C4-2B (cell line): ENCODE data around the gene ME3.

Source experiments
- H3K27ac ChIP-seq: fragments of 450-650 bp; 2 replicates; pipeline ENCODE4 v1.5.1; 2017
- CTCF ChIP-seq: fragments of 450-650 bp; conservative IDR thresholded peaks from 2 replicates; pipeline ENCODE4 v1.5.1; 2017; ENCODE audit warnings: mild to moderate bottlenecking
- ZFX ChIP-seq: fragments of 450-650 bp; IDR thresholded peaks from 2 replicates; pipeline ENCODE4 v1.6.1; 2017

Gene ME3

GRCh38 chr11:86489442-86489841 lies 183.0 kb downstream of the ME3 start:
- TF ChIP-seq ZFX (no peak), CTCF (no peak)
- H3K27ac ChIP-seq = no peak overlapping the region

- TF ChIP-seq ZFX (no peak), CTCF (no peak)
- no peak overlapping the region for H3K27ac ChIP-seq
Measured at GRCh38 chr11:86488553-86488952, 183.9 kb downstream of the ME3 start.

GRCh38 chr11:86487671-86488070 lies 184.7 kb downstream of the ME3 start:
- no peak for TF ChIP-seq ZFX
- TF ChIP-seq CTCF = no peak
- H3K27ac ChIP-seq = no peak overlapping the region

DNA sequence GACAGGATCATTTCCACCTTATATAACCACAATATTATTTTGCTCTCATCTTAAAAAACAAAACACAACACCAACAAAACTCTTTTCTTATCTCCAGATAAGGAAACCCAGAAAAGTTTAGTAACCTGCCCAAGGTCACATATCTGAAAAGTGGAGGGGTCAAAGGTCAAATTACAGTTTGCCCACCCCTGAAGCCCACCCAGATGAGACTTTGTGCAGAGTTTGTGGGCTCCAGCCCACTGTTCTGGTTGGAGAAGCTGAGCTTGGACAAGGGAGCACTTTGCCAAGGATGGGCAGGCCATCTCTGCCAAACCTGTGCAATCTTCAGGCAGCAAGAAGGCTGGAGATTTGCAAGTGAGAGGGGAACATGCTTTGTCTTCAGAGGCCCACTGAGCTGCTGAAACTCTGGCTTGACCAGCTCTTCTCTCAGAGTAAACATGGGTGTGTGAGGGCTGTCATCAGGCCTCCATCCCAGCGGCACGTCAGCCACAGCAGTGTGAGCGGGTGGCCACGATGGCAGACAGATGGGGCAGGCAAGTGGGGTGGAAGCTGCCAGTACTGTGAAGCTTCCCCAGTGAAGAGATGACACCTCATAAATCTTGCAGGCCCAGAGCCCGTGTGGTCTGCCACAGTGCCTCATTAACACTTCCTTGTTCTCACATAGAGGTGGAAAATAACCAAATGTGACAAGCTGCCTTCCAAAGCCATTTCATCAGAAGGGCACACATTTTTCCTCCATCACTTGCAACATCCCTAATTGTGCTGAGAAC lies 186.0 kb downstream of the ME3 start:
- no peak overlapping the region for H3K27ac ChIP-seq
- TF ChIP-seq ZFX (no peak), CTCF (no peak)

GRCh38 chr11:86484795-86485166 lies 187.6 kb downstream of the ME3 start:
- no peak overlapping the region for H3K27ac ChIP-seq
- TF ChIP-seq ZFX = no peak
- no peak for TF ChIP-seq CTCF

DNA sequence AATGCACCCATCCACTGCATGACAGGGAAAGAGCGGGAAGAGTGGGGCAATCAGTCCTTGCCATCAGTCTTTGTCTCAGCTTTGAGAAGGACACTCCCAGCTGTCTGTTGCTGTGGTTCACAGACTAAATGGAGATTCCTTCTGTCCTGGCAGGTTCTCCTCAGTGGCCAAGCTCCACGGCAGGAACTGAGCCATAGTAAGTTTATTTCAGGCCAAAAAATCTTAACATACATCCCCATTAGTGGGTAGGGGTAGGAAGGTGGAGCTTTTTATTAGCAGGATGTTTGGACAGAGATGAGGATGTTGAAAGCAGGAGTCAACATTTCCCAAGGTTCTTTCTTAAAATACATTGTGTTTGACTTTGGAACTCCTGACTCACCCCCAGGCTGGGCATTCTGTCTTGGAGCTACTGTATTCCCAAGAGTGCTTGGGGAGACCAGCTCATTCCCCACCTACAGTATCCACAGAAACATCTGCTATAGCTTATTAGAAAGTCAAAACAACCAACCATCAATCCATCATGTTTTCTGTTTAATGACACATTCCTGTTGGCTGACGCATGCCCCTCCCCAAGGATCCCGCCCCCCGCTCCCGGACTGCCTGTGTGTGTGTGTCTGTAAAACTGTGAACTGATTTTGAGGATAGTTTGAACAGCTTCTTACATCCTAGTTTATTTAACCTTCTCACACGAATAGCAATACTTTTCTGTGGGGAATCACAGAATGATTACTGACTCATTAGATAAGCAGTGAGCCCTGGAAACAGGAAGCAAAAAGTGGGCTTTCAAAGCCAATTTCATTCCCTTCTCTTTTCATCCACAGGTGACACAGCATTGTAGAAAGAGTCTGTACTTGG lies 188.2 kb downstream of the ME3 start:
- no peak for TF ChIP-seq ZFX
- no peak for TF ChIP-seq CTCF
- H3K27ac ChIP-seq = no peak overlapping the region

- TF ChIP-seq CTCF (no peak), ZFX (no peak)
- no peak overlapping the region for H3K27ac ChIP-seq
Measured at GRCh38 chr11:86483610-86483939, 188.8 kb downstream of the ME3 start.
